ENCODE results near the gene MYOZ3.

MYOZ3 gene

GRCh38 chr5:150619359-150620230 lies 41.5 kb upstream of the MYOZ3 start:
- Histone ChIP-seq H4K5ac (ENCODE audit: low read length) (no peak overlapping the region), H2BK120ac (ENCODE audit: low read depth, low read length) (no peak overlapping the region), H3K4me1 (ENCODE audit: control insufficient read depth, low read depth, low read length) (peaks cover 7% of the 10 kb centered on the region), H2BK15ac (replicated peaks; ENCODE audit: low read depth) (no peak overlapping the region), H3K36me3 (ENCODE audit: control insufficient read depth, insufficient read depth, low read length) (no peaks in the 10 kb centered on the region), H3K4me3 (ENCODE audit: low read length) (no peak overlapping the region), H3K79me2 (ENCODE audit: control insufficient read depth, insufficient read depth, low read length) (no peaks in the 10 kb centered on the region), H3K79me1 (ENCODE audit: low read length) (no peaks in the 10 kb centered on the region), H3K4me2 (ENCODE audit: low read length) (no peak overlapping the region), H3K27ac (ENCODE audit: low read depth, low read length) (no peak overlapping the region), H3K27me3 (ENCODE audit: insufficient read depth, low read length, poor library complexity) (no peaks in the 10 kb centered on the region), H3K9ac (ENCODE audit: low read length) (no peak overlapping the region), H2BK5ac (ENCODE audit: low read length) (no peak overlapping the region), H2AK5ac (ENCODE audit: low read length) (no peak overlapping the region), H3K18ac (ENCODE audit: low read length) (no peak overlapping the region), H3K23ac (ENCODE audit: low read length) (no peak overlapping the region), H3K56ac (ENCODE audit: low read length) (peak overlapping the region; percentile 47), H4K8ac (ENCODE audit: low read depth, low read length) (no peak overlapping the region), H3K4ac (ENCODE audit: low read depth, low read length) (no peak overlapping the region)
- WGBS (ENCODE audit: extremely low coverage, insufficient coverage, low lambda C conversion rate) = no CpG with 5 or more reads among the region's 24 CpGs
- no peak for DNase-seq

- no peaks in the 10 kb centered on the region for H3K36me3 ChIP-seq (ENCODE audit: control insufficient read depth, insufficient read depth, low read length)
- no peak overlapping the region for H3K56ac ChIP-seq (ENCODE audit: low read length)
- H4K5ac ChIP-seq (ENCODE audit: low read length) = no peak overlapping the region
- H3K27ac ChIP-seq (ENCODE audit: low read depth, low read length) = no peak overlapping the region
- H2AK5ac ChIP-seq (ENCODE audit: low read length) = no peak overlapping the region
- no peak overlapping the region for H3K23ac ChIP-seq (ENCODE audit: low read length)
- no peak overlapping the region for H3K4me3 ChIP-seq (ENCODE audit: low read length)
- H3K18ac ChIP-seq (ENCODE audit: low read length) = no peak overlapping the region
- H3K79me2 ChIP-seq (ENCODE audit: control insufficient read depth, insufficient read depth, low read length) = no peaks in the 10 kb centered on the region
- H3K27me3 ChIP-seq (ENCODE audit: insufficient read depth, low read length, poor library complexity) = no peaks in the 10 kb centered on the region
- no peak for DNase-seq
- no peak overlapping the region for H2BK120ac ChIP-seq (ENCODE audit: low read depth, low read length)
- WGBS (ENCODE audit: extremely low coverage, insufficient coverage, low lambda C conversion rate) = no CpG with 5 or more reads among the region's 5 CpGs
- peaks cover 9% of the 10 kb centered on the region for H3K4me1 ChIP-seq (ENCODE audit: control insufficient read depth, low read depth, low read length)
- no peak overlapping the region for H2BK5ac ChIP-seq (ENCODE audit: low read length)
- no peak overlapping the region for H2BK15ac ChIP-seq (replicated peaks; ENCODE audit: low read depth)
- H3K4ac ChIP-seq (ENCODE audit: low read depth, low read length) = no peak overlapping the region
- no peaks in the 10 kb centered on the region for H3K79me1 ChIP-seq (ENCODE audit: low read length)
- no peak overlapping the region for H3K9ac ChIP-seq (ENCODE audit: low read length)
- H3K4me2 ChIP-seq (ENCODE audit: low read length) = no peak overlapping the region
- H4K8ac ChIP-seq (ENCODE audit: low read depth, low read length) = no peak overlapping the region
Observed at GRCh38 chr5:150621301-150621700, 39.8 kb upstream of the MYOZ3 start.

GRCh38 chr5:150622157-150622556 lies 38.9 kb upstream of the MYOZ3 start:
- no peaks in the 10 kb centered on the region for H3K27me3 ChIP-seq (ENCODE audit: insufficient read depth, low read length, poor library complexity)
- WGBS (ENCODE audit: extremely low coverage, insufficient coverage, low lambda C conversion rate) = no CpG with 5 or more reads among the region's 2 CpGs
- H3K18ac ChIP-seq (ENCODE audit: low read length) = no peak overlapping the region

GRCh38 chr5:150623152-150623877 lies 37.7 kb upstream of the MYOZ3 start:
- DNase-seq = no peak
- Histone ChIP-seq H3K23ac (ENCODE audit: low read length) (no peak overlapping the region), H3K4me2 (ENCODE audit: low read length) (no peak overlapping the region), H3K4me3 (ENCODE audit: low read length) (no peak overlapping the region), H3K27me3 (ENCODE audit: insufficient read depth, low read length, poor library complexity) (no peaks in the 10 kb centered on the region), H2BK120ac (ENCODE audit: low read depth, low read length) (no peak overlapping the region), H2BK15ac (replicated peaks; ENCODE audit: low read depth) (no peak overlapping the region), H3K36me3 (ENCODE audit: control insufficient read depth, insufficient read depth, low read length) (no peaks in the 10 kb centered on the region), H3K18ac (ENCODE audit: low read length) (no peak overlapping the region), H3K9ac (ENCODE audit: low read length) (no peak overlapping the region), H3K4me1 (ENCODE audit: control insufficient read depth, low read depth, low read length) (peaks cover 9% of the 10 kb centered on the region), H4K8ac (ENCODE audit: low read depth, low read length) (no peak overlapping the region), H3K79me1 (ENCODE audit: low read length) (no peaks in the 10 kb centered on the region), H2BK5ac (ENCODE audit: low read length) (no peak overlapping the region), H3K56ac (ENCODE audit: low read length) (no peak overlapping the region), H2AK5ac (ENCODE audit: low read length) (no peak overlapping the region), H3K27ac (ENCODE audit: low read depth, low read length) (no peak overlapping the region), H4K5ac (ENCODE audit: low read length) (no peak overlapping the region), H3K79me2 (ENCODE audit: control insufficient read depth, insufficient read depth, low read length) (no peaks in the 10 kb centered on the region), H3K4ac (ENCODE audit: low read depth, low read length) (no peak overlapping the region)
- WGBS (ENCODE audit: extremely low coverage, insufficient coverage, low lambda C conversion rate) = 100% methylated on average over 2 of the region's 7 CpGs

More at GRCh38 chr5:150622157-150622556, 38.9 kb upstream of the MYOZ3 start:
- no peak overlapping the region for H2AK5ac ChIP-seq (ENCODE audit: low read length)
- no peak overlapping the region for H3K56ac ChIP-seq (ENCODE audit: low read length)
- no peak overlapping the region for H3K27ac ChIP-seq (ENCODE audit: low read depth, low read length)
- H3K79me1 ChIP-seq (ENCODE audit: low read length) = no peaks in the 10 kb centered on the region
- H2BK5ac ChIP-seq (ENCODE audit: low read length) = no peak overlapping the region
- no peak overlapping the region for H3K4ac ChIP-seq (ENCODE audit: low read depth, low read length)
- DNase-seq = no peak
- H2BK120ac ChIP-seq (ENCODE audit: low read depth, low read length) = no peak overlapping the region
- H3K23ac ChIP-seq (ENCODE audit: low read length) = no peak overlapping the region
- no peak overlapping the region for H3K4me3 ChIP-seq (ENCODE audit: low read length)
- H3K4me1 ChIP-seq (ENCODE audit: control insufficient read depth, low read depth, low read length) = peaks cover 9% of the 10 kb centered on the region
- no peak overlapping the region for H4K8ac ChIP-seq (ENCODE audit: low read depth, low read length)
- no peak overlapping the region for H3K4me2 ChIP-seq (ENCODE audit: low read length)
- no peak overlapping the region for H2BK15ac ChIP-seq (replicated peaks; ENCODE audit: low read depth)
- H3K36me3 ChIP-seq (ENCODE audit: control insufficient read depth, insufficient read depth, low read length) = no peaks in the 10 kb centered on the region
- H3K9ac ChIP-seq (ENCODE audit: low read length) = no peak overlapping the region
- no peak overlapping the region for H4K5ac ChIP-seq (ENCODE audit: low read length)
- no peaks in the 10 kb centered on the region for H3K79me2 ChIP-seq (ENCODE audit: control insufficient read depth, insufficient read depth, low read length)

- no peak overlapping the region for H2BK5ac ChIP-seq (ENCODE audit: low read length)
- no peak overlapping the region for H3K23ac ChIP-seq (ENCODE audit: low read length)
- no peaks in the 10 kb centered on the region for H3K27me3 ChIP-seq (ENCODE audit: insufficient read depth, low read length, poor library complexity)
- no peaks in the 10 kb centered on the region for H3K36me3 ChIP-seq (ENCODE audit: control insufficient read depth, insufficient read depth, low read length)
- peak overlapping the region; percentile 6 for H3K56ac ChIP-seq (ENCODE audit: low read length)
- H3K4ac ChIP-seq (ENCODE audit: low read depth, low read length) = no peak overlapping the region
- H3K27ac ChIP-seq (ENCODE audit: low read depth, low read length) = no peak overlapping the region
- no peak overlapping the region for H3K18ac ChIP-seq (ENCODE audit: low read length)
- H3K79me2 ChIP-seq (ENCODE audit: control insufficient read depth, insufficient read depth, low read length) = no peaks in the 10 kb centered on the region
- no peak overlapping the region for H3K4me3 ChIP-seq (ENCODE audit: low read length)
- WGBS (ENCODE audit: extremely low coverage, insufficient coverage, low lambda C conversion rate) = no CpG with 5 or more reads among the region's 5 CpGs
- H3K9ac ChIP-seq (ENCODE audit: low read length) = no peak overlapping the region
- H3K4me1 ChIP-seq (ENCODE audit: control insufficient read depth, low read depth, low read length) = peaks cover 9% of the 10 kb centered on the region
- H2BK120ac ChIP-seq (ENCODE audit: low read depth, low read length) = no peak overlapping the region
- H4K8ac ChIP-seq (ENCODE audit: low read depth, low read length) = no peak overlapping the region
- DNase-seq = no peak
- H3K79me1 ChIP-seq (ENCODE audit: low read length) = no peaks in the 10 kb centered on the region
- H2BK15ac ChIP-seq (replicated peaks; ENCODE audit: low read depth) = no peak overlapping the region
- no peak overlapping the region for H3K4me2 ChIP-seq (ENCODE audit: low read length)
- no peak overlapping the region for H4K5ac ChIP-seq (ENCODE audit: low read length)
- H2AK5ac ChIP-seq (ENCODE audit: low read length) = no peak overlapping the region
Observed at GRCh38 chr5:150623878-150624216, 37.2 kb upstream of the MYOZ3 start.

Data from mesendoderm (in vitro differentiated cells).